NCI-H1417 treated with DMSO at 0.1 percent for 48 hours (cell line): ENCODE results near the gene MST1.

ENCODE experiments used
- DNase-seq: peaks from one replicate; lab custom pipeline; 2025; lab: John Stamatoyannopoulos, UW

The MST1 gene

GRCh38 chr3:49655731-49656285 is 33.5 kb downstream of the MST1 start:
- no peak for DNase-seq

DNA sequence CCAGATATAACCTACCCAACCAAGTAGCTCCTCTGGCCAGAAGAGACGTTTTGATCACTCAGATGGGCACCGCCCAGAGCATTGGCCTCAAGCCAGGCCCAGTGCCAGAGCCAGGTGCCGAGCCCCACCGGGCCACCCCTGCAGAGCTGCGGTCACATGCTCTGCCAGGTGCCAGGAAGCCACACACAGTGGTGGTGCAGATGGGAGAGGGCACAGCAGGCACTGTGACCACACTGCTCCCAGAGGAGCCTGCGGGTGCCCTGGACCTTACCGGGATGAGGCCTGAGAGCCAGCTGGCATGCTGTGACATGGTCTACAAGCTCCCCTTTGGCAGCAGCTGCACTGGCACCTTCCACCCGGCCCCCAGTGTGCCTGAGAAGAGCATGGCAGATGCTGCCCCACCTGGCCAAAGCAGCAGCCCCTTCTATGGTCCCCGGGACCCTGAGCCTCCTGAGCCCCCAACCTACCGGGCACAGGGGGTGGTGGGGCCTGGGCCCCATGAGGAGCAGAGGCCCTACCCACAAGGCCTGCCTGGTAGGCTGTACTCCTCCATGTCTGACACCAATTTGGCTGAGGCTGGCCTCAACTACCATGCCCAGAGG is 34.2 kb downstream of the MST1 start:
- no peak for DNase-seq

GRCh38 chr3:49654176-49654825 is 35.0 kb downstream of the MST1 start:
- DNase-seq = no peak

- DNase-seq = no peak
Measured at GRCh38 chr3:49653621-49654020, 35.7 kb downstream of the MST1 start.

DNA sequence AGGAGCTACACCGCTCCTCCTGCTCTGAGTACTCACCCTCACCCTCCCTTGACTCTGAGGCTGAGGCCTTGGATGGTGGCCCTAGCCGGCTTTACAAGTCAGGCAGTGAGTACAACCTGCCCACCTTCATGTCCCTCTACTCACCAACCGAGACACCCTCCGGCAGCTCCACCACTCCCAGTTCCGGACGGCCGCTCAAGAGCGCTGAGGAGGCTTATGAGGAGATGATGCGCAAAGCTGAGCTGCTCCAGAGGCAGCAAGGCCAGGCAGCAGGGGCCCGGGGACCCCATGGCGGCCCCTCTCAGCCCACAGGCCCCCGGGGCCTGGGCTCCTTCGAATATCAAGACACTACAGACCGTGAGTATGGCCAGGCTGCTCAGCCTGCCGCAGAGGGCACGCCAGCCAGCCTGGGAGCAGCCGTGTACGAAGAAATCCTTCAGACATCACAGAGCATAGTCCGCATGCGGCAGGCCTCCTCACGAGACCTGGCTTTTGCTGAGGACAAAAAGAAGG is 36.3 kb downstream of the MST1 start:
- no peak for DNase-seq

DNA sequence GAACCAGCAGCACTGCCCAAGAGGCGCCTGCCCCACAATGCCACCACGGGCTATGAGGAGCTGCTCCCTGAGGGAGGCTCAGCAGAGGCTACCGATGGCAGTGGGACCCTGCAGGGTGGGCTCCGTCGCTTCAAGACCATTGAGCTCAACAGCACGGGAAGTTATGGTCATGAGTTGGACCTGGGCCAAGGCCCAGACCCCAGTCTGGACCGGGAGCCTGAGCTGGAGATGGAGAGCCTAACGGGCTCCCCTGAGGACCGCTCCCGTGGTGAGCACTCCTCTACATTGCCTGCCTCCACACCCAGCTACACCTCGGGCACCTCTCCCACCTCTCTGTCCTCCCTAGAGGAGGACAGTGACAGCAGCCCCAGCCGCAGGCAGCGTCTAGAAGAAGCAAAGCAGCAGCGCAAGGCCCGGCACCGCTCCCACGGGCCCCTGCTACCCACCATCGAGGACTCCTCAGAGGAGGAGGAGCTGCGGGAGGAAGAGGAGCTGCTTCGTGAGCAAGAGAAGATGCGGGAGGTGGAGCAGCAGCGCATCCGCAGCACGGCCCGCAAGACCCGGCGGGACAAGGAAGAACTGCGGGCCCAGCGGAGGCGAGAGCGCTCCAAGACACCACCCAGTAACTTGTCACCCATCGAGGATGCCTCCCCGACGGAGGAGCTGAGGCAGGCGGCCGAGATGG is 36.9 kb downstream of the MST1 start:
- DNase-seq = no peak

GRCh38 chr3:49650637-49651036 is 38.6 kb downstream of the MST1 start:
- DNase-seq = no peak

- DNase-seq = no peak
Measured at GRCh38 chr3:49650177-49650576, 39.1 kb downstream of the MST1 start.

- no peak for DNase-seq
Measured at GRCh38 chr3:49649576-49649975, 39.7 kb downstream of the MST1 start.

DNA sequence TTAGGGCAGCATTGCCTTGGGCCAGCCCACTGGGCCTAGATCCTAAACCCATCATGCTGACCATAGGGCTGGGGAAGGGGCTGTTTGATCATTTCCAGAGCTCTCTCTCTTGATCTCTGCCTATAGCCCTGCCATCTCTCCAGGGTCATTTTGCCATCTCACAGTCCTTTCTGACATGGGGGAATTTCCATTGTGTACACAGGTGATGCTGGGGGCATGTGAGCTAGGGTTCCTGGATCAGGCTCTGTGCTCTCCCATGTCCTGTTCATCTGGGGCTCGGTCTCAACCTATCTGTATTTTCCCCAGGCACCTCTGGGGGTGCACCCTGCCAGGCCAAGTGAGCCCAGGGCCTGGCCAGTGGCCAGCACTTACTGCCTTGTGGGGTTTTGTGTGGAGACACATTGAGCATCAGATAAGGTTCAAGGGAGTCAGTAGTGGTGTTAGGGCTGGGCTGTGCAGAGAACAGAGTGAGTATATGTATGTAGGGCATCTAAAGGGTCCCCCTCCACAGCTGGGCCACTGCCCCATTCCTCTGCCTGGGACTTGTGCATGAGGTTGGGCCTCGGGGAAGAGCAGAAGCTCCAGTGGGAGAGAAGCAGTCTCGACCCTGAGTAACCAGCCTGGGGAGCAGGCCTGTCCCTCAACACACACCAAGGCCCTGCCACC is 40.8 kb downstream of the MST1 start:
- DNase-seq = no peak

DNA sequence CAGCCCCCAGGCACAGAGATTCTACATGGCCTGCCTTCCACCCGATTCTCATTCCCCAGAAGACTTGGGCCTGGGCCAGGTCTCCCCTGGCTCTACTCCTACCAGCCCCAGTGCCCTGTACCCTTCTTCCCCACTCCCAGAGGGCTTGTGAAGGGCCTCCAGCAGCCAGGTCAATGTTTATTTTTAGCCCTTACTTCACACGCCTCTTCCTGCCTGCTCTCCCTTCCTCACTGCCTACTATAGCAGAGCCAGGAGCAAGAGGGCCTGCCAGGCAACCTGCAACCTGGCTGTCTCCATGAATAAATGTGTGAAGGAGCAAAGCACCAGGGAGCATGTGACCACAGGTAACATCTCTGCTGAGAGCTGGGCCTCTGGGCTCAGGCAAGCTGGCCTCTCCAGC is 41.5 kb downstream of the MST1 start:
- DNase-seq = no peak

- DNase-seq = no peak
Measured at GRCh38 chr3:49646236-49646635, 43.0 kb downstream of the MST1 start.

GRCh38 chr3:49644684-49645083 is 44.6 kb downstream of the MST1 start:
- no peak for DNase-seq

GRCh38 chr3:49642708-49643145 is 46.5 kb downstream of the MST1 start:
- no peak for DNase-seq

DNA sequence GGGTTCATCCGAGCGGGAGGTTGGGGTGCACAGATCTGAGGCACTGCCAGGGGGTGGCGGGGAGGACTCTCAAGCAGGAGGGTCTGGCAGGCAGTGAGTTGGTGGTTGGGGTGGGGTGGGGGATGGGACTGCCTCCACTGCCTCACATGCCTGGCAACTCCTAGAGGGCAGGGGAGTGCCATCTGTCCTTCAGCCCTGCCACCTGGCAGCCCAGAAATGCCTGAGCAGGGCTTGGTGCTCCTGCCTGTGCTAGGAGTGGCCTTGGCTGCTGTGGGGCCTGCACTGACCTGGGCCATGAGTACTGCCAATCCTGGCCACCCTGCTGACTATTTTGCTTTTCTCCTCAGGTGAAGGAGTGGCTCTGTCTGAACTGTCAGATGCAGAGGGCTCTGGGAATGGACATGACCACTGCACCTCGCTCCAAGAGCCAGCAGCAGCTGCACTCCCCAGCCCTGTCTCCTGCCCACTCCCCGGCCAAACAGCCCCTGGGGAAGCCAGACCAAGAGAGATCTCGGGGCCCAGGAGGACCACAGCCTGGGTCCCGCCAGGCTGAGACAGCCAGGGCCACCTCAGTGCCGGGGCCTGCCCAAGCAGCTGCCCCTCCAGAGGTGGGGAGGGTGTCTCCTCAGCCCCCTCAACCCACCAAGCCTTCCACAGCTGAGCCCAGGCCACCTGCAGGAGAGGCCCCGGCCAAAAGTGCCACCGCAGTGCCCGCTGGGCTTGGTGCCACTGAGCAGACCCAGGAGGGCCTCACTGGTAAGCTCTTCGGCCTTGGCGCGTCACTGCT is 47.2 kb downstream of the MST1 start:
- no peak for DNase-seq

DNA sequence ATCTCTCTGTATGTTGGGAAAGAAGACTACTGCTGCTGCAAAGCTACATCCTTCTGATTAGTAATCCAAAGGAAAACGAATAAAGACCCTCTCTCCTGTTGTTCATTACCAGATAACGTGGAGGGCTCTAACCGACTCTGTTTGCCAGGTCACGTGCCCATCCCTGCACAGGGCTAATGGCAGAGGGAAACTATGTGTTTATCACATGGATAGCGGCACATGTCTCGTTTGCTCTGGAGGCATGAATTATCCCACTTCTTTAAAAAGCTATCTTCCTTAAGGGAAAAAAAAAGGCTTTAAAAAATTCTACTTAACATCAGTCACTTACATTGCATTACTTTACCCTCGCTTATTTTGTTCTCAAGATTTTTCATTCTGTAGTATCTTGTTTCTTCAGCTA is 48.0 kb downstream of the MST1 start:
- DNase-seq = no peak

DNA sequence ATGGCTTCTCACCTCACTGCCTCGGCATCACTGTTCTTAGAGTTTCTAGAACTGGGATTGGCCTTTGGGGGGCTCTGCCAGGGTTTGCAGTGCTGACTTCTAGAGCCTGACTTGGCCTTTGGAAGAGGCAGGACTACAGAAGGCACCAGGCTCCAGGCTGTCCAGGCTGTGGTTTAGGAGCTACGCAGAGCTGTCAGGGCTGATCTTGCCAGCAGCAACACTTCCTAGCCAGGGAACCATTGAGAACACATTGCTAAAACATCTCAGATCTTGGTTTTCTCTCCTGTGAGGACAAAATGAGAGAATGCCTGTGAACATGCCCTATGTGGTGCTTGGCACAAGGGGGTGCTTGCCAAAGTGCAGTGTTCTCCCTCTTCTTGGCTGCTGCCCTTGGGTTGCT is 49.7 kb downstream of the MST1 start:
- no peak for DNase-seq

DNA sequence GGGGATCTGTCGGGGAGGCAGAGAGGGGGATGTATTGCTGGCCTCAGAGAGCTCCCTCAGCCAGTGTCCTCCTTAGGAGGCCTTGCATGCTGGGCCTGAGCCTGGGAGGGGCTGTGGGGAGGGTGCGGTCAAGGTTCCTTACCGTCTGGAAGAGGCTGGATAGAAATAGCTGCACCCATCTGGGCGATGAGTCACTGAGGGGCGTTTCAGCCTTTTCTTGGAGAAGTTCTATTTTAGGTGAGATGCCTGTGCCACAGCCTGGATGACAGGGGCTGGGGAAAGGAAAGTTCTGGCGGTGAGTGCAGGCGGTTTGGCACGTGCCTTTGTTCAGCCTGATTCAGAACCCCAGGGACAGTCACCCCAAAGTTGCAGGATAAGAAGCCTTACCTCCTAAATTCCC is 50.8 kb downstream of the MST1 start:
- DNase-seq = no peak

GRCh38 chr3:49636883-49637609 is 52.2 kb downstream of the MST1 start:
- no peak for DNase-seq

DNA sequence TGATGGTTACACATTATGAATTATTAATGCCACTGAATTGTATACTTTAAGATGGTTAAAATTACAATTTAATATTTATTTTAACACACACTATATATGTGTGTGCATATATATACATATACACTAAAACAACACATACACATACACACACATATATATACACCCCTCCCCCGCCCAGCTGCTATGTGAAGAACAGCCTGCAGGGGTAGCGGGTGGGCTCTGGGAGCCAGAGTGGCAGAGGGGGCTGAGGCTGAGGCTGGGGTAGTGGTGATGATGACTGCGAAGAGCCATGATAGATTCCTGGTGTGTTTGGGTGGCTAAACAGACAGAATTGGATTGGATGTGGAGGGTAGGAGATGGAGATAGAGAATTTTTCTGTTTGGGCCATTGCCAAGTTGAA is 54.5 kb downstream of the MST1 start:
- DNase-seq = no peak
